GM12878 (cell line): ENCODE data around the gene ERC1.

Experiments
- BCL11A ChIP-seq: IDR thresholded peaks from 2 replicates; pipeline ENCODE4 v1.6.1; 2011; ENCODE audit warnings: low read depth, low read length
- CEBPB ChIP-seq, 2 experiments: fragments of 150-350 bp in 1 of 2; IDR thresholded peaks; 2 replicates each; pipeline ENCODE4 v1.6.1; 2012 to 2014; ENCODE audit warnings: low read depth in 2 of 2, low read length in 2 of 2, borderline replicate concordance in 1 of 2, inconsistent platforms in 1 of 2
- CTCF ChIP-seq, 3 experiments: IDR thresholded peaks in 2 of 3; conservative IDR thresholded peaks in 1 of 3; 2 replicates each; pipeline ENCODE4 v1.5.1; 2011; ENCODE audit warnings: low read depth in 3 of 3, low read length in 3 of 3, mild to moderate bottlenecking in 3 of 3, control low read depth in 2 of 3, moderate library complexity in 2 of 3, inconsistent platforms in 1 of 3, mixed read lengths in 1 of 3; ENCODE audit not compliant: control insufficient read depth in 2 of 3, insufficient read depth in 1 of 3; ENCODE audit errors: extremely low read depth in 1 of 3
- DPF2 ChIP-seq: fragments of 450-650 bp; IDR thresholded peaks from 2 replicates; pipeline ENCODE4 v1.6.1; 2017; ENCODE audit warnings: mild to moderate bottlenecking
- E2F4 ChIP-seq: IDR thresholded peaks from 2 replicates; pipeline ENCODE4 v1.6.1; 2012; ENCODE audit warnings: low read depth, low read length, improper control_type of control experiment
- EP300 ChIP-seq, 2 experiments: fragments of 150-350 bp in 1 of 2; IDR thresholded peaks; 2 replicates each; pipeline ENCODE4 v1.6.1; 2011 to 2012; ENCODE audit warnings: low read depth in 2 of 2, low read length in 2 of 2, borderline replicate concordance in 1 of 2, improper control_type of control experiment in 1 of 2, inconsistent platforms in 1 of 2; ENCODE audit not compliant: control insufficient read depth in 1 of 2
- EZH2 ChIP-seq: IDR thresholded peaks from 2 replicates; pipeline ENCODE4 v1.6.1; 2012; ENCODE audit warnings: low read depth, mild to moderate bottlenecking, control low read depth, inconsistent platforms, low read length, borderline replicate concordance; ENCODE audit not compliant: control insufficient read depth
- SMC3 ChIP-seq: IDR thresholded peaks from 2 replicates; pipeline ENCODE4 v1.6.1; 2011; ENCODE audit warnings: low read length, improper control_type of control experiment, borderline replicate concordance
- TCF12 ChIP-seq: IDR thresholded peaks from 2 replicates; pipeline ENCODE4 v1.6.1; 2011; ENCODE audit warnings: low read depth, mild to moderate bottlenecking, low read length
- ZNF274 ChIP-seq: IDR thresholded peaks from one replicate; pipeline ENCODE4 v1.8.0; 2011; ENCODE audit not compliant: insufficient read length, insufficient read depth

- TF ChIP-seq EP300 (IDR thresholded peaks at IDR 0.05; ENCODE audit: borderline replicate concordance in 1 of 2, control insufficient read depth in 1 of 2, low read depth in 2 of 2, low read length in 2 of 2) (no peak), TCF12 (no peak), SMC3 (no peak), EZH2 (no peak), CTCF (IDR thresholded peaks at IDR 0.05 in 2 of 3, conservative IDR thresholded peaks at IDR 0.05 in 1 of 3; ENCODE audit: control insufficient read depth in 2 of 3, extremely low read depth in 1 of 3, insufficient read depth in 1 of 3, low read depth in 3 of 3, low read length in 3 of 3) (no peak), E2F4 (no peak), DPF2 (no peak), ZNF274 (no peak), CEBPB (IDR thresholded peaks at IDR 0.05; ENCODE audit: borderline replicate concordance in 1 of 2, low read depth in 2 of 2, low read length in 2 of 2) (no peak), BCL11A (no peak)
These were observed 443.4 kb downstream of the ERC1 start for GRCh38 chr12:1434296-1434955.
